ENCODE measurements around the gene MIER3.

Gene MIER3

DNA sequence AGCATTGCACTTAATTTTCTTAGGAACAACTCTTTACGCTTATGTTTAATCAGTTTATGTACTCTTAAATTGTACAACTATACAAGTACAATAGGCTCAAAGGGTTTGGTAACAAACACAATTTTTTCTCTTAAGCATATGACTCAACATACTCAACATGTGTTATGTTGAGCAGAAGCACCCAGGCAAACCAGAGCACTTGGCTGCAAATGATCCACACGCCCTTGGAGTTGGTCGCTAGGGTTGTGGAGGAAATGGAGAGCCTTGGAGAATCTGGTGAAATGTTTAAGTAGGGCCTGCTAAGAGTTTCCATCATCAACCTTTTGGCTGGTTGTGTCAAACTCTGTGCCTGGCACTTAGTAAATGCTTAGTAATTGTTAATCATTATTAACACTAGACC is 25.1 kb upstream of the MIER3 start:
- Mint-ChIP-seq H3K4me3 (no peak overlapping the region), H3K36me3 (no peaks in the 10 kb centered on the region), H3K4me1 (ENCODE audit: low read depth) (no peaks in the 10 kb centered on the region), H3K27ac (no peak overlapping the region), H3K27me3 (no peaks in the 10 kb centered on the region), H3K9me3 (ENCODE audit: low read depth) (no peaks in the 10 kb centered on the region)

DNA sequence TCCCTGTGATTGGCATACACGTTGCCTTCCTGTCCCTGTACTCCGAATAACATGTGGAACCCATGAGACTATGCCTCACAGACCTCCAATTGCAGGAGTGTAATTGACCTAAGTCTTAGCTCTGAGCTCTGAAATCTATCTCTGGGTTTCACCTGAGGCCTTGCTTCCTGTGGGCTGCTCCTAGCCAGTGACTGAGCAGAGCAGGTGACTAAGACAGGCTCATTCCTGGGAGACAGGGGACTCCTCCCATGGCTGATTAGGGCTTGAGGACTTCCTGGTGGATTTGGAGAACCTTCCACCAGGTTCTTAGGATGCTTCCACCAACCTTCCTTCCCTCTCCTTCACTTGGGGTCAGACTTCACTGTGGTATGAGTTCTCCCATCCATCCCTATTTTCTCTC is 22.3 kb upstream of the MIER3 start:
- H3K27ac Mint-ChIP-seq = no peak overlapping the region
- peaks cover 3% of the 10 kb centered on the region for H3K27me3 Mint-ChIP-seq
- H3K4me3 Mint-ChIP-seq = no peak overlapping the region
- H3K9me3 Mint-ChIP-seq (ENCODE audit: low read depth) = no peaks in the 10 kb centered on the region
- H3K4me1 Mint-ChIP-seq (ENCODE audit: low read depth) = no peaks in the 10 kb centered on the region
- H3K36me3 Mint-ChIP-seq = no peaks in the 10 kb centered on the region

GRCh38 chr5:56973473-56973872 is 21.6 kb upstream of the MIER3 start:
- Mint-ChIP-seq H3K27me3 (peaks cover 3% of the 10 kb centered on the region), H3K4me1 (ENCODE audit: low read depth) (no peaks in the 10 kb centered on the region), H3K9me3 (ENCODE audit: low read depth) (no peaks in the 10 kb centered on the region), H3K4me3 (no peak overlapping the region), H3K27ac (no peak overlapping the region), H3K36me3 (no peaks in the 10 kb centered on the region)

DNA sequence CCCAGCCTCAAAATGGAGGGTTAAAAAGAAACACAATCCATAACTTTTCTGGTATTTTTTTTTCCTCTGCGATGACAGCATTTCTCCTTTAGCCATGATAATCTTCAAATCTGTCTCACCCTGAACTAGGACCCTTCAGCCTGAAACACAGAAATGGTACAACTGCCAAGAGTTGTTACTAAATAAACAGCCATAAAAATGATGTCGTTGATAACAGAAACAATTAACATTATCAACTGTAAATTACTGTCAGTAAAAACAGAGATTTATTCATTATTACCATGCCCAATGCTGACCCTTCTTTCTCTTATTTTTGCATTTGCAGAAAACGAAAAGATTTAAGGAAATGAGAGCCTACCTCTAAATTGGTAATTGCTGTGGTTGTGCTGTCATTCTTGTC is 19.4 kb upstream of the MIER3 start:
- H3K27ac Mint-ChIP-seq = no peak overlapping the region
- H3K27me3 Mint-ChIP-seq = peaks cover 3% of the 10 kb centered on the region
- no peaks in the 10 kb centered on the region for H3K36me3 Mint-ChIP-seq
- no peak overlapping the region for H3K4me3 Mint-ChIP-seq
- H3K9me3 Mint-ChIP-seq (ENCODE audit: low read depth) = no peaks in the 10 kb centered on the region
- no peaks in the 10 kb centered on the region for H3K4me1 Mint-ChIP-seq (ENCODE audit: low read depth)

- no peak overlapping the region for H3K27ac Mint-ChIP-seq
- no peak overlapping the region for H3K4me3 Mint-ChIP-seq
- no peaks in the 10 kb centered on the region for H3K9me3 Mint-ChIP-seq (ENCODE audit: low read depth)
- no peaks in the 10 kb centered on the region for H3K4me1 Mint-ChIP-seq (ENCODE audit: low read depth)
- no peaks in the 10 kb centered on the region for H3K36me3 Mint-ChIP-seq
- H3K27me3 Mint-ChIP-seq = peaks cover 18% of the 10 kb centered on the region
These were observed 12.2 kb upstream of the MIER3 start for GRCh38 chr5:56964173-56964572.

- Mint-ChIP-seq H3K27me3 (peaks cover 21% of the 10 kb centered on the region), H3K4me1 (ENCODE audit: low read depth) (no peaks in the 10 kb centered on the region), H3K9me3 (ENCODE audit: low read depth) (no peaks in the 10 kb centered on the region), H3K36me3 (no peaks in the 10 kb centered on the region), H3K4me3 (no peak overlapping the region), H3K27ac (no peak overlapping the region)
These were observed 11.3 kb upstream of the MIER3 start for GRCh38 chr5:56963246-56963645.

- H3K4me1 Mint-ChIP-seq (ENCODE audit: low read depth) = no peaks in the 10 kb centered on the region
- no peak overlapping the region for H3K4me3 Mint-ChIP-seq
- H3K27me3 Mint-ChIP-seq = peaks cover 21% of the 10 kb centered on the region
- H3K9me3 Mint-ChIP-seq (ENCODE audit: low read depth) = no peaks in the 10 kb centered on the region
- H3K36me3 Mint-ChIP-seq = no peaks in the 10 kb centered on the region
- no peak overlapping the region for H3K27ac Mint-ChIP-seq
These were observed 10.4 kb upstream of the MIER3 start for GRCh38 chr5:56962286-56962685.

DNA sequence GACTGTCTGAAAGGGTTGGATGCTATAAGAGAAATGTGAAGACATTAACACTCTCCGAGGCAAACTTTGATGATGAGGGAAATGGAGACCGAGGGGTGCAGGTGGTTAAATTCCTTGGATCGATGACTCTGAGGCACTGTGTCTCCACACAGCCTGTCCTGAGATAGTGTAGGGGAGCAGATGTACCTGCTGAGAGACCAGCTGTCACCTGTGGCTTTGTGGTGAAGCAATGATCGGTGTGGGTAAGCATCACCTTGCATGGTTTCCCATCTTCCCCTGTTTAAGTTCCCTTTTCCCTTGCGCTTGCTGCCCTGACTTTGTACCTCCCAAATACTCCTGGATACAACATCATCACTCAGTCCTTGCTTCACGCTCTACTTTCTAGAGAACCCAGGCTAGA is 9.8 kb upstream of the MIER3 start:
- Mint-ChIP-seq H3K9me3 (ENCODE audit: low read depth) (no peaks in the 10 kb centered on the region), H3K27ac (no peak overlapping the region), H3K4me1 (ENCODE audit: low read depth) (no peaks in the 10 kb centered on the region), H3K4me3 (no peak overlapping the region), H3K27me3 (peaks cover 22% of the 10 kb centered on the region), H3K36me3 (no peaks in the 10 kb centered on the region)

- Mint-ChIP-seq H3K4me1 (ENCODE audit: low read depth) (no peaks in the 10 kb centered on the region), H3K9me3 (ENCODE audit: low read depth) (no peaks in the 10 kb centered on the region), H3K27me3 (peaks cover 25% of the 10 kb centered on the region), H3K27ac (no peak overlapping the region), H3K4me3 (no peak overlapping the region), H3K36me3 (no peaks in the 10 kb centered on the region)
These were observed 7.4 kb upstream of the MIER3 start for GRCh38 chr5:56959326-56959725.

GRCh38 chr5:56958595-56958994 is 6.7 kb upstream of the MIER3 start:
- Mint-ChIP-seq H3K36me3 (no peaks in the 10 kb centered on the region), H3K4me1 (ENCODE audit: low read depth) (no peaks in the 10 kb centered on the region), H3K27me3 (peaks cover 28% of the 10 kb centered on the region), H3K9me3 (ENCODE audit: low read depth) (no peaks in the 10 kb centered on the region), H3K4me3 (no peak overlapping the region), H3K27ac (no peak overlapping the region)

DNA sequence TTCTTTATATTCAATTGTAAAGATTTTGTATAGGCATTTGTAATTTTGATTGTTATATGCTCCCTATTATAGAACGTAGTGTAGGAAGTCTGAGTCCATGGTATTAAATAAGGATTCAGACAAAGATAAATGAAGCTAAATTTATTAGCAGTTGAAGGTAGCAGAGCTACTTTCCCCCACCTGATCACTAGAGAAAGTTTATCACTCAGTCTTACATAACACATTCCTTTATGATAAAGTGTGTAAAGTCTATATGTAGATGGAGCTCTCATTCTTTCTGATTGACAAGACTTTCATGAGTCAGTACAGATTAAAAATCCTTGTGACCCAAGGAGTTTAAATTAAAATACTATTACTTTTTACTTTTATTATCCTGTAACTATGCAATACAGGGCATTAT is 2.3 kb upstream of the MIER3 start:
- H3K4me1 Mint-ChIP-seq (ENCODE audit: low read depth) = peaks cover 18% of the 10 kb centered on the region
- H3K9me3 Mint-ChIP-seq (ENCODE audit: low read depth) = no peaks in the 10 kb centered on the region
- H3K4me3 Mint-ChIP-seq = no peak overlapping the region
- H3K36me3 Mint-ChIP-seq = no peaks in the 10 kb centered on the region
- H3K27ac Mint-ChIP-seq = no peak overlapping the region
- H3K27me3 Mint-ChIP-seq = peaks cover 18% of the 10 kb centered on the region

DNA sequence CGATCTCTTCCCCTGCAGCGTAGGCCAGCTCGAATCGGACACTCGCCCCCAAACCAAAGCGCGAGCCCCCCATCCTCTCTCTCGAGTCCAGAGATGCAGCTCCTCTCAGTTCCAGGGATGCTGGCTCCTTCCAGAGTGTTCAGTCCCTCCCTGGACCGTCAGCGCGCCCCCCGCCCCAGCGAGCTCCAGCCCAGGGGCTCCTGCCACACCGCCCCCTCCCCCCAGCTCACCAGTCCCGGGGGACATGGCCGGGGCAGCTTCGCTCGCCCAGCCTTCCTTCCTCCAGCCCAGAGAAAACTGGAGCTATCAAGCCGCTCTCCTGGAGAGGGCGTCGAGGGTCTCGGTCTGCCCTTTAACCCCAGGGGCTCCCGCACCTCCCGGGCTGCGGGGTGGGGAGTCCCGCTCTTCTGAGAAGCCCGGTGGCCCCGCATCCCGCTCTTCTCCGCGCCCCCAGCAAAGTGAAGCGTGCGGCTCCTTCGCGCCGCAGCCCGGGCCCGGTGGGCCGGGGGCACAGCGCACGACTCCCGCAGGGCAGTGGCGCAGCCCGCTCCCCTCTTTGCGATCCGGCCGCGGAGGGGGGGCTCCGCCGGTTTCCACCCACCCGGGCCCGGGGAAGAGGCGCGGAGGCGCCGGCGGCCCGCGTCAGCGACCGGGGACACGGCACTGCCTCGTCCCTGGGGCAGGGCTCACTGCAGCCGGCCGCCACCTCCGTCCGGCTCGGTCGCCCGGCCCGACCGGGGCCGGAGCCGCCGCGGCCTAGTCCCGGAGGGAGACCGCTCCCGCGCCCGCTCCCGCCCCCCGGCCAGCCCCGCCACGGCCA is 587 bp downstream of the MIER3 start:
- H3K4me3 Mint-ChIP-seq = peak overlapping the region; percentile 94
- no peaks in the 10 kb centered on the region for H3K9me3 Mint-ChIP-seq (ENCODE audit: low read depth)
- peak overlapping the region; percentile 91 for H3K27ac Mint-ChIP-seq
- H3K27me3 Mint-ChIP-seq = peaks cover 12% of the 10 kb centered on the region
- H3K36me3 Mint-ChIP-seq = no peaks in the 10 kb centered on the region
- peaks cover 21% of the 10 kb centered on the region for H3K4me1 Mint-ChIP-seq (ENCODE audit: low read depth)

DNA sequence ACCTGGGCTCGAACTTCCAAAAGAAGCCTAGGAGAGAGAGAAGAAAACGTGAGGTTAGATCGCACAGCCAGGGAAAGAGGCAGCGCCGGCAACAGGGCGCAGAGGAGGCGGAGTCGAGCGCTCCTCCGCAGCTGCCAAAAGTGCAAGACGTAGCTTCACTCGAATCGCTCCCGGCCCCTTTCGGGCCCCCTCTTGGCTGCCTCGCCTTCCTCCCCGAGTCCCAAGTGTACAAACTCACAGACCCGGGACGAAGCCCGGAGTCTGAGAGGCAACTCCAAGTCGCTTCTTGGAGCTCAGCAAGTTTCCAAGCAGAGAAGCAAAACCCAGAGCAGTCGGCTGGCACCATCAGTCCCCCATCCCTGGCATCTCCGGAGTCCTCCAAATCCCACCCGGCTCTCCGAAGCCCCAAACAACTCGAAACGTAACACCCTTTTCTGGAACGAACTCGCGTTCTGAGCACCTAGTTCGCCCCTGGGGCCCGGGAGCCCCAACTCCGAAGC is 1.2 kb downstream of the MIER3 start:
- Mint-ChIP-seq H3K36me3 (no peaks in the 10 kb centered on the region), H3K27ac (peak overlapping the region; percentile 91), H3K4me3 (peak overlapping the region; percentile 94), H3K4me1 (ENCODE audit: low read depth) (peaks cover 21% of the 10 kb centered on the region), H3K9me3 (ENCODE audit: low read depth) (no peaks in the 10 kb centered on the region), H3K27me3 (peaks cover 12% of the 10 kb centered on the region)

DNA sequence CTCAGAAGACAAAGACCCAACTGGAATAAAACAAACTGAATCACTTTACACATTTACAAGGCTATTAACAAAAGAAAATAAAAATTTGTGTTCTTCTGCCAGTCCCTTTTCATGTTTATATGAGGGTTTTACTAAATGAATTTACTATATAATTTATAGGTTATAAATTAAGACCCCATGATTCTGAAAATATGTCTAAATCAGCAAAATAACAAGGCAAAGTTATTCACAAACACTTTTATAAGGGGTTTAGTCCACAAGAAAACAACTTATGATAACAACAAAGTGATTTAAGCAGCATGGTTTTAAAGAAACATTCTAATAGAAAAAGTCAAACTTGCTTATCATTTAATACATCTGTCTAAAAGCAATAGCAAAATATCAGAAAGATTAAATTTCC is 4.9 kb downstream of the MIER3 start:
- H3K36me3 Mint-ChIP-seq = peaks cover 7% of the 10 kb centered on the region
- H3K9me3 Mint-ChIP-seq (ENCODE audit: low read depth) = no peaks in the 10 kb centered on the region
- H3K27me3 Mint-ChIP-seq = no peaks in the 10 kb centered on the region
- peaks cover 21% of the 10 kb centered on the region for H3K4me1 Mint-ChIP-seq (ENCODE audit: low read depth)
- peak overlapping the region; percentile 64 for H3K27ac Mint-ChIP-seq
- no peak overlapping the region for H3K4me3 Mint-ChIP-seq

- Mint-ChIP-seq H3K27ac (no peak overlapping the region), H3K27me3 (no peaks in the 10 kb centered on the region), H3K4me3 (no peak overlapping the region), H3K9me3 (ENCODE audit: low read depth) (no peaks in the 10 kb centered on the region), H3K36me3 (peaks cover 11% of the 10 kb centered on the region), H3K4me1 (ENCODE audit: low read depth) (peaks cover 5% of the 10 kb centered on the region)
These were observed 9.9 kb downstream of the MIER3 start for GRCh38 chr5:56941981-56942380.

DNA sequence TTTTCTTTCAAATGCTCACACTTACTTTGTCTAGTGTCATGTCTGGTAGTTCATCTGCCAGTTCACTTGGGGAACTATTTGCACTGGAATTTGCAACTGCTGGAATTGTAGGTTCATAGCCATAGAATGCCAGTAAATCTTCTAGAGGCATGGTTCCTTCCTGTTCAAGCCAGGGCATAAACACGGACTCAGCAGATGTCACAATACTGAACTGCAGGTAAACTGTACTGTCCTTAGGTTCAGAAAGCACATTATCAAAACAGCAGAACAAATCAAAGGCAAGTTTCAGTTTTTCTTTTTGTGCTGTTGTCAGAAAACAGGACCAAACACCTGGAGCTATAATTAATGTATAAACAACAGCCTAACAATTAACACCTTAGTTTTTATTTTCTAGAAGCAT is 13.1 kb downstream of the MIER3 start:
- Mint-ChIP-seq H3K9me3 (ENCODE audit: low read depth) (no peaks in the 10 kb centered on the region), H3K27ac (no peak overlapping the region), H3K36me3 (peaks cover 11% of the 10 kb centered on the region), H3K27me3 (no peaks in the 10 kb centered on the region), H3K4me3 (no peak overlapping the region), H3K4me1 (ENCODE audit: low read depth) (peaks cover 5% of the 10 kb centered on the region)

All from activated naive CD8-positive, alpha-beta T cell (primary cell).